Spleen (tissue), 11 donors: ENCODE results near the gene CDK2. TPM values are rescaled to one million over a fixed set of nuclear protein-coding genes. Genes with fewer than 3 reads are reported as not detected.
"Not testable (repeated sequence)": the region's sequence is repeated elsewhere in the genome, so short reads cannot be mapped to it uniquely, and the experiment has no call there.

Experiments
- DNase-seq: peaks from one replicate; pipeline ENCODE4 v3.0.0-alpha.2; 2020
- H3K27ac ChIP-seq, 8 donors: fragments of 200-600 bp; sonication (generic) in 7 of 8; 1 replicate in 4 of 8; 2 replicates in 4 of 8; pipeline versions ENCODE4 v1.5.0 to v1.8.0; 2016 to 2021; ENCODE audit warnings: inconsistent platforms in 4 of 8, mild to moderate bottlenecking in 4 of 8, moderate library complexity in 1 of 8
- H3K27me3 ChIP-seq, 7 donors: fragments of 200-600 bp; sonication (generic) in 6 of 7; replicated peaks in 1 of 7; 1 replicate in 4 of 7; 2 replicates in 3 of 7; pipeline versions ENCODE4 v1.5.0 to v1.8.0; 2016 to 2021; ENCODE audit warnings: inconsistent platforms in 3 of 7, mild to moderate bottlenecking in 1 of 7
- H3K36me3 ChIP-seq, 6 donors: fragments of 200-600 bp; sonication (generic) in 5 of 6; 1 replicate in 4 of 6; 2 replicates in 2 of 6; pipeline versions ENCODE4 v1.5.0 to v1.8.0; 2016 to 2021; ENCODE audit warnings: inconsistent platforms in 2 of 6
- H3K4me1 ChIP-seq, 6 donors: fragments of 200-600 bp; sonication (generic) in 5 of 6; 1 replicate in 3 of 6; 2 replicates in 3 of 6; pipeline versions ENCODE4 v1.5.0 to v1.8.0; 2016 to 2021; ENCODE audit warnings: inconsistent platforms in 3 of 6
- H3K4me3 ChIP-seq, 8 donors: fragments of 200-600 bp; sonication (generic) in 7 of 8; 1 replicate in 4 of 8; 2 replicates in 4 of 8; pipeline versions ENCODE4 v1.5.0 to v1.8.0; 2016 to 2021; ENCODE audit warnings: inconsistent platforms in 4 of 8, mild to moderate bottlenecking in 4 of 8, moderate library complexity in 2 of 8
- H3K9me3 ChIP-seq, 8 donors: fragments of 200-600 bp; sonication (generic) in 7 of 8; 1 replicate in 4 of 8; 2 replicates in 4 of 8; pipeline versions ENCODE4 v1.5.0 to v1.8.0; 2016 to 2021; ENCODE audit warnings: inconsistent platforms in 4 of 8
- POLR2A ChIP-seq, 3 donors: fragments of 450-650 bp; IDR thresholded peaks; one replicate each; pipeline ENCODE4 v1.5.1; 2017; ENCODE audit warnings: antibody characterized with exemption in 3 of 3, mild to moderate bottlenecking in 1 of 3
- POLR2AphosphoS5 ChIP-seq, 3 donors: sonication (generic); formaldehyde crosslinking; IDR thresholded peaks; one replicate each; pipeline ENCODE4 v1.5.1; 2017; ENCODE audit warnings: antibody characterized with exemption in 3 of 3
- WGBS, 5 donors: extraction: QIAGEN DNeasy Blood & Tissue Kit in 3 of 5; methylation state at CpG; one replicate each; pipeline versions ENCODE4 v1.1.5 to v1.1.7; 2013 to 2018; 5-methylcytosine and 5-hydroxymethylcytosine counted together
- intact Hi-C: fragments of 100-400 bp; cut with DNase I; formaldehyde crosslinking; loops from one replicate; pipeline ENCODE4 v1.15.0; 2023; ENCODE audit warnings: low total_unique reads
- polyA plus RNA-seq, 3 donors: library from polyadenylated mRNA; stranded (reverse); fragments of 200-250 nt; gene quantifications; one replicate each; pipeline ENCODE4 v1.2.1, GENCODE V29; 2013
- total RNA-seq, 7 donors: library from RNA; depleted of rRNA in 3 of 7; stranded (reverse); fragments of >200 nt in 3 of 7; fragmentation: NEBNext Ultra II Directional in 4 of 7; extraction: Animal tissue kit (Norgen Biotek cat#: 25700) in 4 of 7; gene quantifications; one replicate each; pipeline versions ENCODE4 v1.1.0 to v1.2.1, GENCODE V29; 2016 to 2021
- TF ChIP-seq, protein P1 (sequence below), 11 experiments: fragments of 200-600 bp in 7 of 11; fragments of 450-650 bp in 4 of 11; sonication (generic) in 4 of 11; IDR thresholded peaks in 8 of 11; conservative IDR thresholded peaks in 3 of 11; 1 replicate in 7 of 11; 2 replicates in 4 of 11; pipeline versions ENCODE4 v1.4.0 to v1.8.0; 2016 to 2021; ENCODE audit warnings: antibody characterized with exemption in 11 of 11, inconsistent platforms in 4 of 11, mild to moderate bottlenecking in 1 of 11
- donor health status: healthy with polysubstance abuse.
- donor health status: DM: no; HTN: no; CAD: no; lungs with moderate emphysema.
- donor health status: DM: no; HTN: no; CAD: no.
- donor health status: Bipolar disorder and iron deficiency.
- donor health status: healthy.
- donor health status: DM: no; HTN: no; CAD: no.
- donor health status: DM: yes; HTN: yes; CAD: no.

CDK2 gene
- total and polyA plus RNA-seq, 10 donors, result 11.9 to 46.6 (median 26.5) TPM

DNA sequence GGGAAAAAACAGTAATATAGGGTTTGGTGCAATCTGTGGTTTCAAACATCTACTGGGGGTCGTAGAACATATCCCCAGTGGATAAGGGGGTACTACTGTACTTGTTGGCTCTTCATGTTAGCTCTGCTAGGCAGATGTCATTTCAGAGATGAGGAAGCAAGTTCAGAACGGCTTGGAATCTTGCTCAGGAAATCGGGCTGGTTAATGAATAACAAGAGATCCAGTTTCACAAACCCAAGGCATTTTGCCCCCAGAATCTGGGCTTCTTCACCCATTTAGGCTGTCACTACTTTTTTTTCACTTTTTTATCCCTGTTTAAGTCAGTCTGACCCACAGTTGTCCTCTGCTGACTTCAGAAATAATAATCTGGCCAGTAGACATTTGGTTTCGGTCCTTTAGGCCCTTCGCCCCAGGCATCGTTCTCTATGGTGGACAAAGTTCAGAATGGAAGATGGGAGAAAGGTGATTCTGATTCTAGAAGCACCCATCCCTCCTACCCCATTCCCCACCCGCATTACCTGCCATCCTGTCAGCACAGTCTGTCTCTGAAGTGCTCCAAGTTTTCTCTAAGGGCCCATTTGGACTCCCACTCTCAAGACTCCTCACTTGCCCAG lies 35.0 kb downstream of the CDK2 start:
- intact Hi-C loops, result no loop called here
- no peaks in the 10 kb centered on the region for H3K27me3 ChIP-seq
- WGBS, 5 donors, result 78 to 84% (median 84%) methylated on average over 7 of the region's 7 CpGs
- no peak overlapping the region for H3K27ac ChIP-seq
- H3K36me3 ChIP-seq, result peaks cover 0 to 42% (median 0%) of the 10 kb centered on the region in 6 donors
- TF ChIP-seq POLR2A (IDR thresholded peaks at IDR 0.05) (no peak), POLR2AphosphoS5 (IDR thresholded peaks at IDR 0.05) (no peak)
- TF ChIP-seq, protein P1, sequence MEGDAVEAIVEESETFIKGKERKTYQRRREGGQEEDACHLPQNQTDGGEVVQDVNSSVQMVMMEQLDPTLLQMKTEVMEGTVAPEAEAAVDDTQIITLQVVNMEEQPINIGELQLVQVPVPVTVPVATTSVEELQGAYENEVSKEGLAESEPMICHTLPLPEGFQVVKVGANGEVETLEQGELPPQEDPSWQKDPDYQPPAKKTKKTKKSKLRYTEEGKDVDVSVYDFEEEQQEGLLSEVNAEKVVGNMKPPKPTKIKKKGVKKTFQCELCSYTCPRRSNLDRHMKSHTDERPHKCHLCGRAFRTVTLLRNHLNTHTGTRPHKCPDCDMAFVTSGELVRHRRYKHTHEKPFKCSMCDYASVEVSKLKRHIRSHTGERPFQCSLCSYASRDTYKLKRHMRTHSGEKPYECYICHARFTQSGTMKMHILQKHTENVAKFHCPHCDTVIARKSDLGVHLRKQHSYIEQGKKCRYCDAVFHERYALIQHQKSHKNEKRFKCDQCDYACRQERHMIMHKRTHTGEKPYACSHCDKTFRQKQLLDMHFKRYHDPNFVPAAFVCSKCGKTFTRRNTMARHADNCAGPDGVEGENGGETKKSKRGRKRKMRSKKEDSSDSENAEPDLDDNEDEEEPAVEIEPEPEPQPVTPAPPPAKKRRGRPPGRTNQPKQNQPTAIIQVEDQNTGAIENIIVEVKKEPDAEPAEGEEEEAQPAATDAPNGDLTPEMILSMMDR (IDR thresholded peaks at IDR 0.05 in 8 of 11, conservative IDR thresholded peaks at IDR 0.05 in 3 of 11), result no peak
- H3K4me1 ChIP-seq, result peaks cover 0 to 38% (median 16%) of the 10 kb centered on the region in 6 donors
- no peaks in the 10 kb centered on the region for H3K9me3 ChIP-seq
- H3K4me3 ChIP-seq, result no peak overlapping the region
- no peak for DNase-seq

DNA sequence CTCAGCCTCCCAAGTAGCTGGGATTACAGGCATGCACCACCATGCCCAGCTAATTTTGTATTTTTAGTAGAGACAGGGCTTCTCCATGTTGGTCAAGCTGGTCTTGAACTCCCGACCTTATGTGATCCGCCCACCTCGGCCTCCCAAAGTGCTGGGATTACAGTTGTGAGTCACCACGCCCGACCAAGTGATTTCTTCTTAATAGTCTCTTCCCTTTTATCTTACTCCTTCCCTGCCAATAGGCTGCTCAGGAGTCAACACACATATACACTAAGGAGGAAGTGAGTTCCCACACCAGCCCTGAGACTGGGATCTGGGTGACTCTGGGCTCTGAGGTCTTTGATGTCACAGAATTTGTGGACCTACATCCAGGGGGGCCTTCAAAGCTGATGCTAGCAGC lies 36.7 kb downstream of the CDK2 start:
- intact Hi-C loops, DNase-seq, H3K9me3 ChIP-seq, H3K4me3 ChIP-seq, H3K27me3 ChIP-seq, H3K27ac ChIP-seq: not testable (repeated sequence)
- 77 to 88% (median 85%) methylated on average over 5 of the region's 5 CpGs for WGBS, 5 donors
- H3K36me3 ChIP-seq, result peaks cover 0 to 42% (median 0%) of the 10 kb centered on the region in 6 donors
- peaks cover 0 to 37% (median 11%) of the 10 kb centered on the region in 6 donors for H3K4me1 ChIP-seq

DNA sequence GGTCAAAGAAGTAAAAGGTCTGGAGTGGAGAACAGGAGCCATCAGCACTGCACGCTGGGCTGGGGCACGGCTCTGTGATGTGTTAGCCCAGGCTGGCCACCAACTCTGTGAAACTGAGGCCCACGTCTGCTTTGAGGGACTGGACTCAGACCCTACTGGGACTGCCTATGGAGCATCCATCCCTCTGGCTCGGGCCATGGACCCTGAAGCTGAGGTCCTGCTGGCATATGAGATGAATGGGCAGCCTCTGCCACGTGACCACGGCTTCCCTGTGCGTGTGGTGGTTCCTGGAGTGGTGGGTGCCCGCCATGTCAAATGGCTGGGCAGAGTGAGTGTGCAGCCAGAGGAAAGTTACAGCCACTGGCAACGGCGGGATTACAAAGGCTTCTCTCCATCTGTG lies 37.6 kb downstream of the CDK2 start:
- Histone ChIP-seq H3K27ac (no peak overlapping the region), H3K27me3 (no peaks in the 10 kb centered on the region), H3K4me1 (peaks cover 0 to 39% (median 12%) of the 10 kb centered on the region in 6 donors), H3K4me3 (no peak overlapping the region), H3K36me3 (peaks cover 0 to 42% (median 0%) of the 10 kb centered on the region in 6 donors), H3K9me3 (no peaks in the 10 kb centered on the region)
- WGBS, 5 donors, result 90 to 100% (median 93%) methylated on average over 6 to 10 of the region's 10 CpGs
- DNase-seq, result no peak
- intact Hi-C loops, result no loop called here
- TF ChIP-seq POLR2AphosphoS5 (IDR thresholded peaks at IDR 0.05) (no peak), POLR2A (IDR thresholded peaks at IDR 0.05) (no peak)
- TF ChIP-seq, protein P1 (IDR thresholded peaks at IDR 0.05 in 8 of 11, conservative IDR thresholded peaks at IDR 0.05 in 3 of 11), result no peak

DNA sequence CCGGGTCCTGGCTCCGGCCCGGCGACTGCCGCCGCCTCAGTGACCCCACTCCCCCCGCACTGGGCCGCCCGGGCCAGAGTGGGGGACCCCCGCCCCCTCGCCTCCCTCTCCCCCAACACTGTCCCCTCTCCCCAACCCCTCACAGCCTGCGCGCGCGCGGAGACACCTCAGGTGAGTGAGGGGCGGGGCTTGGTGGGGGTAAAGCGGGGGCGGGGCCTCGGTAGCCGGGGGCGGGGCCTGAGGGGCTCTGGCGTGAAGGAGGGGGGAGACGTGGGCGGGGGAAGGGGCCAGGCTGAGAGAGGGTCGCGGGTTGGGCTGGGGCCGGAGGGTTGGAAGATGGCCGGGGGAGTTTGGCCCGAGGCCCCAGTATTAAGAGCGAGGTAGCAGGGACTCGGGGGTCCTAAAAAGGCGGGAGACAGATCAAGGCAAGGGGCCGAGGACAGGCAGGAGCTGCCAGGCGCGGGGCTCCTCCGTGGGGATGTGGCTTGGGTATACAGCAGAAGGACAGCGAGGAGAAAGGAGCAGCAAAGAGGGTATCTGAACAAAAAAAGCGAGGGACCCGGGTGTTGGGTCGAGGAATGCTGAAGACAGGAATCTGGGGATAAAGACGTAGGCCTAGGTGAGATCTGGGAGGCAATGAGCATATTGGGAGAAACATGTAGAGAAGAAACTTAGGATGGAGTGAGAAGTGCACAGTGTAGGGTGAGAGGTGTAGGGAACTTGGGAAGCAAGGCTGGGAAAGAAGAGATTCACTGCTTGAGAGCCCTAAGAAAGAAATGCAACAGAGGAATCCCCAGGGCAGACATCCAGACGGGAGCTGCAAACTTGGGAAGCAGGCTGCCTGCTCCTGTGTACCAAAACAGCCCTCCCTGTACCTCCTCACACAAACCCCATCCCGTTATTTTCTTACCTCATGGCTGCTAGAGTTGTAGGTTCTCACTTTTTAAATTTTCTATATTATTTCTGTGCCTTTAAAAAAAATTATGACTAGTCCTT lies 41.2 kb downstream of the CDK2 start:
- peak overlapping the region; percentile 80 to 95 (median 92) for H3K27ac ChIP-seq
- H3K4me1 ChIP-seq, result peaks cover 0 to 40% (median 12%) of the 10 kb centered on the region in 6 donors
- peak in 1 of 3 donors; percentile 22 for TF ChIP-seq POLR2AphosphoS5 (IDR thresholded peaks at IDR 0.05)
- TF ChIP-seq, protein P1 (IDR thresholded peaks at IDR 0.05 in 8 of 11, conservative IDR thresholded peaks at IDR 0.05 in 3 of 11), result peak in 1 of 11 experiments; percentile 10
- TF ChIP-seq POLR2A (IDR thresholded peaks at IDR 0.05), result no peak
- no peaks in the 10 kb centered on the region for H3K9me3 ChIP-seq
- peaks cover 0 to 26% (median 0%) of the 10 kb centered on the region in 6 donors for H3K36me3 ChIP-seq
- intact Hi-C loops, result no loop called here
- peak overlapping the region; percentile 69 to 91 (median 81) for H3K4me3 ChIP-seq
- 2 to 5% (median 4%) methylated on average over 28 to 44 of the region's 44 CpGs for WGBS, 5 donors
- H3K27me3 ChIP-seq, result no peaks in the 10 kb centered on the region
- DNase-seq, result peak; percentile 88
